Measurements from ENCODE around the gene RALGDS.

The RALGDS gene

DNA sequence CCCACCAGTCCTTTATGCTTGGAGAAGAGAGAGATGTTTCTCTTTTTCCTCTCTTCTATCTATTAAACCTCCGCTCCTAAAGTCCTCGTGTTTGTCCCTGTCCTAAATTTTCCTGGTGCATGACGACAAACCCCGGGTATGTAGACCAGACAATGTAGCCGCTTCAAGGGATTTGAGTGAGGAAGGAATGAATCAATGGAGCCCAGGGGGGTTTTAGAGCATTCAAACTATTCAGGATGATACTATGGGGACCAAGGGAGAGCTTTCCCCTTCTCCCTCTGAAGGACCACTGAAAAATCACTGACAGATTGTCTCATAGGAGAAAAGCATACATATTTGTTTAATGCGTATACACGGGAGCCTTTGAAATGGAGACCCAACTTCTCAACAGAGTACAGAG, 40.9 kb downstream of the RALGDS start:
- ATAC-seq, result no peak
- no peak for TF ChIP-seq ZFP30 (CRISPR knock-in tag; IDR thresholded peaks at IDR 0.05)
- TF ChIP-seq ARNTL (CRISPR knock-in tag; IDR thresholded peaks at IDR 0.05; ENCODE audit: borderline replicate concordance, low read depth), result no peak
- TF ChIP-seq ZFP3 (CRISPR knock-in tag; IDR thresholded peaks at IDR 0.05), result no peak
- no peak for TF ChIP-seq TOX (CRISPR knock-in tag; IDR thresholded peaks at IDR 0.05; ENCODE audit: borderline replicate concordance)
- TF ChIP-seq, protein P1, sequence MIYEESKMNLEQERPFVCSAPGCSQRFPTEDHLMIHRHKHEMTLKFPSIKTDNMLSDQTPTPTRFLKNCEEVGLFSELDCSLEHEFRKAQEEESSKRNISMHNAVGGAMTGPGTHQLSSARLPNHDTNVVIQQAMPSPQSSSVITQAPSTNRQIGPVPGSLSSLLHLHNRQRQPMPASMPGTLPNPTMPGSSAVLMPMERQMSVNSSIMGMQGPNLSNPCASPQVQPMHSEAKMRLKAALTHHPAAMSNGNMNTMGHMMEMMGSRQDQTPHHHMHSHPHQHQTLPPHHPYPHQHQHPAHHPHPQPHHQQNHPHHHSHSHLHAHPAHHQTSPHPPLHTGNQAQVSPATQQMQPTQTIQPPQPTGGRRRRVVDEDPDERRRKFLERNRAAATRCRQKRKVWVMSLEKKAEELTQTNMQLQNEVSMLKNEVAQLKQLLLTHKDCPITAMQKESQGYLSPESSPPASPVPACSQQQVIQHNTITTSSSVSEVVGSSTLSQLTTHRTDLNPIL (CRISPR knock-in tag; IDR thresholded peaks at IDR 0.05; ENCODE audit: low read depth), result no peak
- TF ChIP-seq, protein P2, sequence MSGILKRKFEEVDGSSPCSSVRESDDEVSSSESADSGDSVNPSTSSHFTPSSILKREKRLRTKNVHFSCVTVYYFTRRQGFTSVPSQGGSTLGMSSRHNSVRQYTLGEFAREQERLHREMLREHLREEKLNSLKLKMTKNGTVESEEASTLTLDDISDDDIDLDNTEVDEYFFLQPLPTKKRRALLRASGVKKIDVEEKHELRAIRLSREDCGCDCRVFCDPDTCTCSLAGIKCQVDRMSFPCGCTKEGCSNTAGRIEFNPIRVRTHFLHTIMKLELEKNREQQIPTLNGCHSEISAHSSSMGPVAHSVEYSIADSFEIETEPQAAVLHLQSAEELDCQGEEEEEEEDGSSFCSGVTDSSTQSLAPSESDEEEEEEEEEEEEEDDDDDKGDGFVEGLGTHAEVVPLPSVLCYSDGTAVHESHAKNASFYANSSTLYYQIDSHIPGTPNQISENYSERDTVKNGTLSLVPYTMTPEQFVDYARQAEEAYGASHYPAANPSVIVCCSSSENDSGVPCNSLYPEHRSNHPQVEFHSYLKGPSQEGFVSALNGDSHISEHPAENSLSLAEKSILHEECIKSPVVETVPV (CRISPR knock-in tag; IDR thresholded peaks at IDR 0.05), result no peak
- TF ChIP-seq SNAI2 (CRISPR knock-in tag; IDR thresholded peaks at IDR 0.05), result no peak
- TF ChIP-seq CSDC2 (CRISPR knock-in tag; IDR thresholded peaks at IDR 0.05), result no peak
- TF ChIP-seq TCF4 (CRISPR knock-in tag; IDR thresholded peaks at IDR 0.05; ENCODE audit: borderline replicate concordance), result no peak
- TF ChIP-seq GLIS3 (CRISPR knock-in tag; IDR thresholded peaks at IDR 0.05), result no peak
- TF ChIP-seq ZC3H10 (CRISPR knock-in tag; IDR thresholded peaks at IDR 0.05), result no peak
- TF ChIP-seq, protein P3, sequence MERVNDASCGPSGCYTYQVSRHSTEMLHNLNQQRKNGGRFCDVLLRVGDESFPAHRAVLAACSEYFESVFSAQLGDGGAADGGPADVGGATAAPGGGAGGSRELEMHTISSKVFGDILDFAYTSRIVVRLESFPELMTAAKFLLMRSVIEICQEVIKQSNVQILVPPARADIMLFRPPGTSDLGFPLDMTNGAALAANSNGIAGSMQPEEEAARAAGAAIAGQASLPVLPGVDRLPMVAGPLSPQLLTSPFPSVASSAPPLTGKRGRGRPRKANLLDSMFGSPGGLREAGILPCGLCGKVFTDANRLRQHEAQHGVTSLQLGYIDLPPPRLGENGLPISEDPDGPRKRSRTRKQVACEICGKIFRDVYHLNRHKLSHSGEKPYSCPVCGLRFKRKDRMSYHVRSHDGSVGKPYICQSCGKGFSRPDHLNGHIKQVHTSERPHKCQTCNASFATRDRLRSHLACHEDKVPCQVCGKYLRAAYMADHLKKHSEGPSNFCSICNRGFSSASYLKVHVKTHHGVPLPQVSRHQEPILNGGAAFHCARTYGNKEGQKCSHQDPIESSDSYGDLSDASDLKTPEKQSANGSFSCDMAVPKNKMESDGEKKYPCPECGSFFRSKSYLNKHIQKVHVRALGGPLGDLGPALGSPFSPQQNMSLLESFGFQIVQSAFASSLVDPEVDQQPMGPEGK (CRISPR knock-in tag; IDR thresholded peaks at IDR 0.05; ENCODE audit: borderline replicate concordance), result no peak

DNA sequence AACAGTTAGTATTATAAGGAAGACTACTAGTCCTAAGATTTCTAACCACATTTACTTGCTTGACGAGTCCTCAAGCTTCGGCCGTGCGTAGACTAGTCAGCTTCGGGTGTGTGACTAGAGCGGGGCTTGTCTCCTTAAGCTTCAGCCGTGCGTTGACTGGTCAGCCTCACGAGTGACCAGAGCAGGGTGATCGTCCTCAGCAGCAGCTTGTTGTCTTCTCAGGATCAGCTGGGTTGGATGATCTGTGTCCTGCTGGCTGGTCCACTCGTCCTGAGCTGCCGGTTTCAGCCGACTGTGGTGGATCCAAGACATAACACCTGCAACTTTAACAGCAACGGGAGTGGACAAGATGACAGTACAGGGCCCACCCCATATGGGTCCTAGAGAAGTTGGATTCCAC, 42.6 kb downstream of the RALGDS start:
- no peak for ATAC-seq
- TF ChIP-seq, protein P1 (CRISPR knock-in tag; IDR thresholded peaks at IDR 0.05; ENCODE audit: low read depth), result no peak
- TF ChIP-seq TOX (CRISPR knock-in tag; IDR thresholded peaks at IDR 0.05; ENCODE audit: borderline replicate concordance) (no peak), ZC3H10 (CRISPR knock-in tag; IDR thresholded peaks at IDR 0.05) (no peak), OSR1 (CRISPR knock-in tag; IDR thresholded peaks at IDR 0.05) (no peak), ZNF8 (CRISPR knock-in tag; IDR thresholded peaks at IDR 0.05) (no peak), TCF4 (CRISPR knock-in tag; IDR thresholded peaks at IDR 0.05; ENCODE audit: borderline replicate concordance) (no peak), CSDC2 (CRISPR knock-in tag; IDR thresholded peaks at IDR 0.05) (no peak), PPARA (CRISPR knock-in tag; IDR thresholded peaks at IDR 0.05; ENCODE audit: borderline replicate concordance) (no peak), ARNTL (CRISPR knock-in tag; IDR thresholded peaks at IDR 0.05; ENCODE audit: borderline replicate concordance, low read depth) (no peak), RARB (CRISPR knock-in tag; IDR thresholded peaks at IDR 0.05) (no peak)
- TF ChIP-seq, protein P3 (CRISPR knock-in tag; IDR thresholded peaks at IDR 0.05; ENCODE audit: borderline replicate concordance), result no peak
- TF ChIP-seq, protein P4, sequence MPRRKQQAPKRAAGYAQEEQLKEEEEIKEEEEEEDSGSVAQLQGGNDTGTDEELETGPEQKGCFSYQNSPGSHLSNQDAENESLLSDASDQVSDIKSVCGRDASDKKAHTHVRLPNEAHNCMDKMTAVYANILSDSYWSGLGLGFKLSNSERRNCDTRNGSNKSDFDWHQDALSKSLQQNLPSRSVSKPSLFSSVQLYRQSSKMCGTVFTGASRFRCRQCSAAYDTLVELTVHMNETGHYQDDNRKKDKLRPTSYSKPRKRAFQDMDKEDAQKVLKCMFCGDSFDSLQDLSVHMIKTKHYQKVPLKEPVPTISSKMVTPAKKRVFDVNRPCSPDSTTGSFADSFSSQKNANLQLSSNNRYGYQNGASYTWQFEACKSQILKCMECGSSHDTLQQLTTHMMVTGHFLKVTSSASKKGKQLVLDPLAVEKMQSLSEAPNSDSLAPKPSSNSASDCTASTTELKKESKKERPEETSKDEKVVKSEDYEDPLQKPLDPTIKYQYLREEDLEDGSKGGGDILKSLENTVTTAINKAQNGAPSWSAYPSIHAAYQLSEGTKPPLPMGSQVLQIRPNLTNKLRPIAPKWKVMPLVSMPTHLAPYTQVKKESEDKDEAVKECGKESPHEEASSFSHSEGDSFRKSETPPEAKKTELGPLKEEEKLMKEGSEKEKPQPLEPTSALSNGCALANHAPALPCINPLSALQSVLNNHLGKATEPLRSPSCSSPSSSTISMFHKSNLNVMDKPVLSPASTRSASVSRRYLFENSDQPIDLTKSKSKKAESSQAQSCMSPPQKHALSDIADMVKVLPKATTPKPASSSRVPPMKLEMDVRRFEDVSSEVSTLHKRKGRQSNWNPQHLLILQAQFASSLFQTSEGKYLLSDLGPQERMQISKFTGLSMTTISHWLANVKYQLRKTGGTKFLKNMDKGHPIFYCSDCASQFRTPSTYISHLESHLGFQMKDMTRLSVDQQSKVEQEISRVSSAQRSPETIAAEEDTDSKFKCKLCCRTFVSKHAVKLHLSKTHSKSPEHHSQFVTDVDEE (CRISPR knock-in tag; IDR thresholded peaks at IDR 0.05), result no peak
- TF ChIP-seq, protein P2 (CRISPR knock-in tag; IDR thresholded peaks at IDR 0.05), result no peak
